NT2/D1 (cell line): Measurements from ENCODE around the gene ASXL1.

ENCODE experiments used
- YY1 ChIP-seq: IDR thresholded peaks from 2 replicates; pipeline ENCODE4 v1.6.1; 2011; ENCODE audit not compliant: insufficient read length, insufficient read depth
- ZNF274 ChIP-seq: IDR thresholded peaks from 2 replicates; pipeline ENCODE4 v1.6.1; 2011; ENCODE audit warnings: mild to moderate bottlenecking, low read depth, low read length

DNA sequence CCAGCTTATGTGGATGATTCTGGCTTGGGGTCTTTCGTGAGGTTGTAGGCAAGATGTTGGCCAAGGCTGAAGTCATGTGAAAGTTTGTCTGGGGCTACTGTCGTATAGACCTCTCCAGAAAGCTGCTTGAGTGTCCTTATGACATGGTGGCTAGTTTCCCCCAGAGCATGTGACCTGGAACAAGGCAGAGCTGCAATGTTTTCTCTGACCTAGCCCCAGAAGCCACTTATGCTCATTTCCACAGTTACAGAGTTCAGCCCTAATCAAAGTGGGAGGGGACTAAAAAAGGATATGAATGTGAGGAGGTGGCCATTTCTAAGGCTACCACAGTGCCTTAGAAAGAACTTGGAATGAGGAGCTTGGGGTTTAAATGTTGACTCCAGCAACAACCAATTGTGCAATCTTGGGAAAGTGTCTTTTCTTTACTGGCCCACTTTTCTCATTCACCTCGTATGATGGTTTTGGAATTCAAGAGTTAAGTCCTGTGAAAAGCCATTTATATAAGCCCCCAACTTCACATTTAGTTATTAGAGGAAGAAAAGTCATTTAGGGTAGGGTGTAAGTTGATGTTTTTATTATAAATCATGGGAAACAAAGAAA lies 5.9 kb upstream of the ASXL1 start:
- TF ChIP-seq ZNF274 (no peak), YY1 (no peak)
